HPDE6-E6E7 (cell line): ENCODE results near the gene SLC6A13.
"Not testable (repeated sequence)": the region's sequence is repeated elsewhere in the genome, so short reads cannot be mapped to it uniquely, and the experiment has no call there.

Experiments used
- DNase-seq: peaks from one replicate; pipeline ENCODE4 v3.0.0; 2011; ENCODE audit warnings: missing footprints; ENCODE audit errors: extremely low spot score

SLC6A13 gene

GRCh38 chr12:197911-198695 lies 64.5 kb downstream of the SLC6A13 start:
- DNase-seq: no peak

GRCh38 chr12:197347-197746 lies 65.3 kb downstream of the SLC6A13 start:
- no peak for DNase-seq

- DNase-seq: no peak
These were observed 66.2 kb downstream of the SLC6A13 start for GRCh38 chr12:196436-196835.

- no peak for DNase-seq
These were observed 66.7 kb downstream of the SLC6A13 start for GRCh38 chr12:195951-196350.

GRCh38 chr12:195156-195555 lies 67.5 kb downstream of the SLC6A13 start:
- no peak for DNase-seq

- no peak for DNase-seq
These were observed 68.4 kb downstream of the SLC6A13 start for GRCh38 chr12:194276-194675.

DNA sequence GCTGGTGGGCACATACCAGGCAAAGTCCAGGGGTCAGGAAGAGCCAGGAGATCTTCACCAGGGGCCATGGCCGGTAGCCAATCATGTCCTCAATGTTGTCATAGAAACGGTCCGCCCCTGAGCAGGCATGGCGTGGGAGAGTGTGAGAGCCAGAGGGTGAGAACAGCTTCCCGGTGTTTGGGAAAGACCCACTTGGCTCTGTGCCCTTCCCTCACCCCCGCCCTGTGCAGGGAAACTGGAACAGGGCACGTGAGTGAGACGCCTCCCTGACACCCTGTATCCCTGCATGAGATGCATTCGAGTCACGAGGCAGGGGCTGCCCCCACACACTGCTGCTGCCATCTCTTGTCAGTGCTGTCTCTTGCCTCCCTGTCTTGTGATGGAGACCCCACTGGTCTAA lies 69.4 kb downstream of the SLC6A13 start:
- no peak for DNase-seq

DNA sequence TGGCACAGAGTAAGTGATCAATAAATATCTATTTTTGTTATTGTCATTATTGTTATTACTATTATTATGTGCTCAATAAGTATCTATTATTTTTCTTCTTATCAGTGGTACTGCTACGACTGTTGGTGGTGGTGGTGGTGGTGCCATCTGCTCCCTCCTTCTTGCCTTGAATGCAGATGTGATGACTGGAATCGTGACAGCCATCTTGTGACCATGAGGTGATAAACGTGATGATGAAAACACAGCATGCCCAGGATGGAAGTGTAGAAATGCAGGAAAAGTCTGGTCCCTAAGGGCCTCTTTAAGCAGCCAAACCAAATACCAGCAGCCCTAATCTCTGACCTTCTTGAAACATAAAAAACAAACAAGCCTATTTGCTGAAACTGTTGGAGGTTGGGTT lies 71.1 kb downstream of the SLC6A13 start:
- no peak for DNase-seq

GRCh38 chr12:190881-191280 lies 71.8 kb downstream of the SLC6A13 start:
- no peak for DNase-seq

GRCh38 chr12:189622-189962 lies 73.0 kb downstream of the SLC6A13 start:
- no peak for DNase-seq

GRCh38 chr12:188910-189621 lies 73.6 kb downstream of the SLC6A13 start:
- peak; percentile 68 for DNase-seq

DNA sequence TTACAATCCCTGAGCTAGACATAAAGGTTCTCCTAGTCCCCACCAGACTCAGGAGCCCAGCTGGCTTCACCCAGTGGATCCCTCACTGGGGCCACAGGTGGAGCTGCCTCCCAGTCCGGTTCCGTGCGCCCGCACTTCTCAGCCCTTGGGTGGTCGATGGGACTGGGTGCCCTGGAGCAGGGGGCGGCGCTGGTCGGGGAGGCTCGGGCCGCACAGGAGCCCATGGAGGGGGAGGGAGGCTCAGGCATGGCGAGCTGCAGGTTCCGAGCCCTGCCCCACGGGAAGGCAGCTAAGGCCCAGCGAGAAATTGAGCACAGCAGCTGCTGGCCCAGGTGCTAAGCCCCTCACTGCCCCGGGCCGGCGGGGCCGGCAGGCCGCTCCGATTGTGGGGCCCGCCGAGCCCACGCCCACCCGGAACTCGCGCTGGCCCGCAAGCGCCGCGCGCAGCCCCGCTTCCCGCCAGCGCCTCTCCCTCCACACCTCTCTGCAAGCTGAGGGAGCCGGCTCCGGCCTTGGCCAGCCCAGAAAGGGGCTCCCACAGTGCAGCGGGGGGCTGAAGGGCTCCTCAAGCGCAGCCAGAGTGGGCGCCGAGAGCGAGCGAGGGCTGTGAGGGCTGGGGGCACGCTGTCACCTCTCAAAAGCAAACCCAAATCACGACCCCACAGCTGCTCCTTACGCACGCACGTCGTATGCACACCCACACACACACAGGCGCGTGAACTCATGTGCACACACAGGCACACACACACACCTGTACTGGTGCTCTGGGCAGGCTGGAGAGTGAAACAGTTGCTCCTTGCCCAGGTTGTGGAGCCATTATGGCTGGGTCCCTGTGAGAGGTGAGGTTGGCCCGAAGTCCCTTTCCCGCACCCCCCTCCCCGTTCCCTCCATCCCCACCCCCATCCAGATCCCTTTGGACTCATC lies 74.4 kb downstream of the SLC6A13 start:
- DNase-seq: not testable (repeated sequence)

DNA sequence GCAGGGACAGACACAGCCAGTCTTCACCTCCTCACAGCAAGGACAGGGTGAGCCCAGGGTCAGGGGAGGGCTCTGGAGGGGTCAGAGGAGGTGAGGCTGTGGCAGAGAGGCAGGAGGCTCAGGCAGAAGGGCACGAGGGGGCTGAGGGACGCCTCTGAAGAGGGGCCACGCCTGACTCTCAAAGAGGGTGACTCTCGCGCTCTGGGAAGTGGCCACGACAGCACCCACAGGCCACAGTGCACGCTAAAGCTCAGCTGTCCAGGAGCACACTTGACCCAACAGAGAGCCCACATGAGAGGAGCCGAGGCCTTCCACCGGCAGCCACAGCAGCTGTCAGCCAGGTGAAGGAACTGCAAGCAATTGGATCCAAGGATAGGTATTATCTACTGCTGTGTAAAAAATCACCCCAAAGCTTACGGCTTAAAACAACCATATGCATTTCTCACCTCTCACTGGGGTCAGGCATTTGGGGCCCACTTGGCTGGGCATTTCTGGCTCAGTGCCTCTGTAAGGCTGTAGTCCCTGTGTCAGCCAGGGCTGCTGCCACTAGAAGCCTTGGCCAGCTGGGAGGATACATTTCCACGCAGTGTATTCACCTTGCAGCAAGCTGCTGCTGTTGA lies 76.5 kb downstream of the SLC6A13 start:
- no peak for DNase-seq

- DNase-seq: no peak
These were observed 77.1 kb downstream of the SLC6A13 start for GRCh38 chr12:185576-185955.

DNA sequence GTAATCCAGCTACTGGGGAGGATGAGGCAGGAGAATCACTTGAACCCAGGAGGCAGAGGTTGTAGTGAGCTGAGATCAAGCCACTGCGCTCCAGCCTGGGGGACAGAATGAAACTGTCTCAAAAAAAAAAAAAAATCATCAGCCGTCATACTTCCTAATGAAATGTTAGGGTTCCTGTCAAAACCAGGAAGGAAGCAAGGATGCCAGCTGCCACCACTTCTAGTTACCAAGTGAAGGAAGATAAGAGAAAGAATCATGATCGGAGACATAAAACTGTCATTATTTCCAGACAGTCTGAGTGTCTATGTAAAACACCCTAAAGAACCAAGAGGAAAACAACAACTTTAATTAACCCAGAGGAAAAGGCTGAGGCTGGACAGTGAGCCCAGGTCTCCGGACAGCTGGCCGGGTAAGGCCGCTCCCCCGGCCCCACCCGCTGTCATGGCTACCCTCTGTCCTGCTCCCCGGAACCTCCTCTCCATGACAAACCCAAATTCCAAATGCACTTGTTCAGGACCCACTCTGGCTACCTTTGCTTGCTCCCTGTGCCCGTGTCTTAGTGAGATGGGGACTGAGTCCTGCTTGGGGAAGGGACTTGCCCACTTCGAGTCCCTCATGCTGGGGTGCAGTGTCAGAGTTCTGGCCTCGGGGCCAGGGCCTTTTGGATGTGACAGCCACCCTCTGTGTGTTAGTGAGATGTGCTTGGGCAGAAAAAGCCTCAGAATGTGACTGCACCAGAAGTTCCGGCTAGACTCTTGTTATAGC lies 77.6 kb downstream of the SLC6A13 start:
- DNase-seq: no peak

GRCh38 chr12:182381-182892 lies 80.2 kb downstream of the SLC6A13 start:
- DNase-seq: peak; percentile 96

GRCh38 chr12:181921-182320 lies 80.7 kb downstream of the SLC6A13 start:
- no peak for DNase-seq

DNA sequence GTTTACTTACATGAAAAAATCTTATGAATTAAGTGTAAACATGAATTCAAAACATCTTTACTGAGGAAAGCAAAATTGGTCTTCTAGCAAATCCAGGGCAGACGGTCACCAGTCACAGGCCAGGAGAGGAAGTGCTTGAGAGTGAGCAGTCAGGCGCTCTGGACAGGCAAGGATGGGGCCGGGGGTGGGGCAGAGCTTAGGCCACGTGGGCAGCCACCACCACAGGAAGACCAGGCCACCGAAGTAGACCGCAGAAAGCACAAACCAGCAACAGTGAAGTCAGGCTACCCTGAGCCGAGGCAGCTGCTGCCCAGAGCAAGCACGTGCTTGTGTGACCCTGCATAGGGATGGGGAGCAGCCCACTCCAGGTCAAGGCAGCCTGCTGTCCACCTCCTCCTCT lies 82.2 kb downstream of the SLC6A13 start:
- no peak for DNase-seq

DNA sequence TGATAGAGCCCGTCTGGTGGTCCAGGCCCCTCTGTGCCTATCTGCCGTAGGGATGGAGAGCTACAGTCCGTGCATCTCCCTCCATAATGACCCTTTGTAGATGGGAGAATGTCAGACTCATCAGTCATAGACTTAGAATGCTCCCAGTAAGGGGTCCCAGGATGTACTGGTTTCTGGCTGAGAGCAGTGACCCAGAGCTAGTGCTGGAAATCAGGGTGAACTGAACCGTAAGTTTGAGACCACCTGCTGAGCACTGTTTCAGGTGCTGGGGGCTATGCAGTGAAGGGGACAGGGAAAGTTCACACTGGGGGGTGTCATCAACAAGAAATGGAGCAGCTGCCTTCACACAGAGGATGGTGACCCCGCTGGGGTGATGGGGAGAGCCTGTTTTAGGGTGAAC lies 82.8 kb downstream of the SLC6A13 start:
- DNase-seq: no peak

DNA sequence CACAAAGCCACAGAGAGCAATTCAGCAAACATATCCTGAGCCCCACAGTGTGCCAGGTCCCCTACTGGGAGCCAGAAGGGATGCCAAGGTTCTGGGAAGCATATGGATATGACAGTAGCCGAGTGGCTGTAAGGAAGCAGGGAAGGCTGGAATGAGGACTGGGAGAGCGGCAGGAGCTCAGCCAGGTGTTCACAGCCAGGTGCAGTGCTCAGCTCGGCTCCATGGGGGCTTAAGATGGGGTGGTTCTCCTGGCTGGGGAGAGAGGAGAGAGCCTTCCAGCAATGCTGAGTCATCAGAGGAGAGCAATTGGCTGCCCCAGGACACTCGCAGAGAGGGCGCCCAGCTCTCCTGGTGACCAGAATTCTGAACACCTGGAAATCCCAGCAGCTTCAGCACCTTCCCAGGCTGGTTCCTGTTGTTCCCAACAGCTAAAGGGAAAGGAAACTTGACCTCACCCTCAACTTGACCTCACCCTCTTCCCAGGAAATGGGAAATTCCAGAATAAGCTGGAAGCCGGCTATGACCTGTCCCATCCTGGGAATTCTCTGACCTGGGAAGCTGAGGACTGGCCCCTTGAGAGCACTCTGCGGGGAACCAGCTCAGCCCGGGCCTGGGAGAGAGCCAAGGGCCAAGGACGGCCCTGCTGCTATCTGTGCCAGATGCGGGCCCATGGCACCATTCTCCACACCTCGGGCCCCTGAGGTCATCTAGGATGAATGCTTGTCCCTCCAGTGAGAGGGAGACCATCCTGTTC lies 83.3 kb downstream of the SLC6A13 start:
- DNase-seq: no peak

DNA sequence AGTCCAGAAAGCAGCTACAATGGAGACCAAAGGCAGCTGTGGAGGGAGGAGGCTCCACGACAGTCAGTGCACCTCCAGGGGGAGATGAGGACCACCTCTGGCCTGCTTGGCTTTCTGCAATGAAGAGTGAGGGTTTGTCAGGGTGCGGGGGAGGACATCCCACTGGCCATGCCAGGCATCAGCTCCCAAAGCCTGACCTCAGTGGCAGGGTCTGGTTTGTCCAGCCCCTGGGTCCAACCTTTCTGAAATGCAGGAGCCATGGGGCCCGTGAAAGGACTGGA lies 83.9 kb downstream of the SLC6A13 start:
- DNase-seq: no peak
